WTC11 (cell line): ENCODE results near the gene MEIS2. TPM values are rescaled to one million over a fixed set of nuclear protein-coding genes. Genes with fewer than 3 reads are reported as not detected.

Source experiments
- ATAC-seq: fragments of 200-7000 bp; cut with Tn5 transposase; 2 replicates; pipeline ENCODE4 v1.10.0; 2021; ENCODE audit warnings: mild to moderate bottlenecking, moderate library complexity
- CTCF ChIA-PET: fragments of 300-600 bp; sonication (Branson Sonifier 250); formaldehyde crosslinking; loops from one replicate; lab custom pipeline; 2021; ENCODE audit warnings: antibody characterized with exemption; lab: Charles Lee
- POLR2A ChIA-PET: fragments of 350-600 bp; sonication (Branson Sonifier 250); formaldehyde crosslinking; loops from one replicate; lab custom pipeline; 2021; ENCODE audit warnings: antibody characterized with exemption; lab: Charles Lee
- DNase-seq: peaks from one replicate; pipeline ENCODE4 v3.0.0; 2021; ENCODE audit warnings: low spot score
- H3K27ac Mint-ChIP-seq: 2 replicates; pipeline ENCODE4 v1.8.0; 2021; ENCODE audit warnings: mixed read lengths
- H3K27me3 Mint-ChIP-seq: 2 replicates; pipeline ENCODE4 v1.8.0; 2021; ENCODE audit warnings: low read depth, mild to moderate bottlenecking, moderate library complexity, mixed read lengths
- H3K36me3 Mint-ChIP-seq: 2 replicates; pipeline ENCODE4 v1.8.0; 2021; ENCODE audit warnings: mixed read lengths
- H3K4me1 Mint-ChIP-seq: 2 replicates; pipeline ENCODE4 v1.8.0; 2022; ENCODE audit warnings: mixed read lengths
- H3K4me3 Mint-ChIP-seq: 2 replicates; pipeline ENCODE4 v1.8.0; 2021; ENCODE audit warnings: mild to moderate bottlenecking, moderate library complexity, mixed read lengths
- H3K9me3 Mint-ChIP-seq: 2 replicates; pipeline ENCODE4 v1.8.0; 2021; ENCODE audit warnings: mixed read lengths
- CREB1 ChIP-seq: sonication (generic); formaldehyde crosslinking; IDR thresholded peaks from 2 replicates; pipeline ENCODE4 v1.8.0; 2023; ENCODE audit warnings: mild to moderate bottlenecking, missing genetic modification reagents
- ELF4 ChIP-seq: sonication (generic); formaldehyde crosslinking; IDR thresholded peaks from 2 replicates; pipeline ENCODE4 v1.8.1; 2022; ENCODE audit warnings: low read depth, mild to moderate bottlenecking, moderate library complexity, missing genetic modification reagents
- ESRRA ChIP-seq: sonication (generic); formaldehyde crosslinking; IDR thresholded peaks from 2 replicates; pipeline ENCODE4 v1.8.1; 2022; ENCODE audit warnings: mild to moderate bottlenecking, missing genetic modification reagents, borderline replicate concordance
- HMGA2 ChIP-seq: fragments of 250-450 bp; sonication (Bioruptor Pico); IDR thresholded peaks from 2 replicates; pipeline ENCODE4 v1.4.0; 2021; ENCODE audit warnings: mild to moderate bottlenecking, moderate library complexity
- KAT7 ChIP-seq: sonication (generic); formaldehyde crosslinking; IDR thresholded peaks from 2 replicates; pipeline ENCODE4 v1.8.1; 2023; ENCODE audit warnings: missing genetic modification reagents, mild to moderate bottlenecking, borderline replicate concordance
- NFATC4 ChIP-seq: fragments of 250-450 bp; sonication (Bioruptor Pico); IDR thresholded peaks from 2 replicates; pipeline ENCODE4 v1.9.0; 2021; ENCODE audit warnings: mild to moderate bottlenecking
- NR3C1 ChIP-seq: sonication (generic); formaldehyde crosslinking; conservative IDR thresholded peaks from 2 replicates; pipeline ENCODE4 v1.8.1; 2023; ENCODE audit warnings: low read depth, mild to moderate bottlenecking, missing genetic modification reagents
- PRRX2 ChIP-seq: fragments of 250-450 bp; sonication (Bioruptor Pico); IDR thresholded peaks from 2 replicates; pipeline ENCODE4 v1.8.0; 2021; ENCODE audit warnings: mild to moderate bottlenecking
- ZNF317 ChIP-seq: sonication (generic); formaldehyde crosslinking; IDR thresholded peaks from 2 replicates; pipeline ENCODE4 v1.8.1; 2023; ENCODE audit warnings: low read depth, mild to moderate bottlenecking, moderate library complexity, missing genetic modification reagents, borderline replicate concordance
- total RNA-seq: library from RNA; stranded (reverse); gene quantifications from 3 replicates; pipeline ENCODE4 v1.2.3, GENCODE V29; 2021
- TF ChIP-seq, protein P1 (sequence below): sonication (generic); formaldehyde crosslinking; IDR thresholded peaks from 2 replicates; pipeline ENCODE4 v1.8.1; 2023; ENCODE audit warnings: mild to moderate bottlenecking, missing genetic modification reagents, moderate library complexity
- TF ChIP-seq, protein P2 (sequence below): fragments of 250-450 bp; sonication (Bioruptor Pico); IDR thresholded peaks from 2 replicates; pipeline ENCODE4 v2.1.2; 2022; ENCODE audit warnings: mild to moderate bottlenecking, moderate library complexity
- TF ChIP-seq, protein P3 (sequence below): sonication (generic); formaldehyde crosslinking; IDR thresholded peaks from 2 replicates; pipeline ENCODE4 v1.8.0; 2023; ENCODE audit warnings: missing genetic modification reagents
- TF ChIP-seq, protein P4 (sequence below): sonication (generic); formaldehyde crosslinking; IDR thresholded peaks from 2 replicates; pipeline ENCODE4 v1.8.1; 2023; ENCODE audit warnings: mild to moderate bottlenecking, missing genetic modification reagents, moderate library complexity
- TF ChIP-seq, protein P5 (sequence below): sonication (generic); formaldehyde crosslinking; IDR thresholded peaks from 2 replicates; pipeline ENCODE4 v1.8.0; 2022; ENCODE audit warnings: mild to moderate bottlenecking, missing genetic modification reagents
- TF ChIP-seq, protein P6 (sequence below): fragments of 250-450 bp; sonication (Bioruptor Pico); IDR thresholded peaks from 2 replicates; pipeline ENCODE4 v1.9.0; 2021; ENCODE audit warnings: mild to moderate bottlenecking
- TF ChIP-seq, protein P7 (sequence below): sonication (generic); formaldehyde crosslinking; IDR thresholded peaks from 2 replicates; pipeline ENCODE4 v1.8.1; 2023; ENCODE audit warnings: mild to moderate bottlenecking, moderate library complexity, missing genetic modification reagents
- TF ChIP-seq, protein P8 (sequence below): fragments of 250-450 bp; sonication (Bioruptor Pico); IDR thresholded peaks from 2 replicates; pipeline ENCODE4 v1.8.0; 2021; ENCODE audit warnings: mild to moderate bottlenecking
- TF ChIP-seq, protein P9 (sequence below): sonication (generic); formaldehyde crosslinking; IDR thresholded peaks from 2 replicates; pipeline ENCODE4 v1.8.1; 2023; ENCODE audit warnings: mild to moderate bottlenecking, missing genetic modification reagents

MEIS2 gene
- total RNA-seq, 1 experiment from 2014 or later, result 0.57 TPM

DNA sequence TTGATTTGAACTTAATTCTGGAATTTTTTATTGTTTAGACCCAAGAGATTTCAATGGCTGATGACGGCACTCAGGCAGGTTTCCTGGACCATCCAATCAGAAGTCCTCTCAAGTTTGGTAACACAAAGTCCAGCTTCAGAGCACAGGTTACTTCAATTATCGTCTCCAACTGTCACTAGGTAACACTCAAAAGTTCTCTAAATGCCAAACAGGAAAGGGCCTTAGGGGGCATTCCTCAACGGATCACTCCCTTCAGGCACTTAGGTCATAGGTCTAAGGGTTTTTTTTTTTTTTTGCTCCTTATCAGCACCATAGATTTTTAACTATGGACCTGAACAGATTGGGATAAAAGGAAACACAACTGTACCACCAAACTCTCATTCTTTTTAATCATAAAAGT is 85.8 kb downstream of the MEIS2 start:
- H3K36me3 Mint-ChIP-seq, result no peaks in the 10 kb centered on the region
- CTCF ChIA-PET, result no interaction called here
- ATAC-seq, result no peak
- TF ChIP-seq ESRRA (CRISPR knock-in tag) (no peak), NFATC4 (CRISPR knock-in tag) (no peak), HMGA2 (no peak)
- TF ChIP-seq, protein P1, sequence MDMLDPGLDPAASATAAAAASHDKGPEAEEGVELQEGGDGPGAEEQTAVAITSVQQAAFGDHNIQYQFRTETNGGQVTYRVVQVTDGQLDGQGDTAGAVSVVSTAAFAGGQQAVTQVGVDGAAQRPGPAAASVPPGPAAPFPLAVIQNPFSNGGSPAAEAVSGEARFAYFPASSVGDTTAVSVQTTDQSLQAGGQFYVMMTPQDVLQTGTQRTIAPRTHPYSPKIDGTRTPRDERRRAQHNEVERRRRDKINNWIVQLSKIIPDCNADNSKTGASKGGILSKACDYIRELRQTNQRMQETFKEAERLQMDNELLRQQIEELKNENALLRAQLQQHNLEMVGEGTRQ (CRISPR knock-in tag), result no peak
- TF ChIP-seq, protein P2, sequence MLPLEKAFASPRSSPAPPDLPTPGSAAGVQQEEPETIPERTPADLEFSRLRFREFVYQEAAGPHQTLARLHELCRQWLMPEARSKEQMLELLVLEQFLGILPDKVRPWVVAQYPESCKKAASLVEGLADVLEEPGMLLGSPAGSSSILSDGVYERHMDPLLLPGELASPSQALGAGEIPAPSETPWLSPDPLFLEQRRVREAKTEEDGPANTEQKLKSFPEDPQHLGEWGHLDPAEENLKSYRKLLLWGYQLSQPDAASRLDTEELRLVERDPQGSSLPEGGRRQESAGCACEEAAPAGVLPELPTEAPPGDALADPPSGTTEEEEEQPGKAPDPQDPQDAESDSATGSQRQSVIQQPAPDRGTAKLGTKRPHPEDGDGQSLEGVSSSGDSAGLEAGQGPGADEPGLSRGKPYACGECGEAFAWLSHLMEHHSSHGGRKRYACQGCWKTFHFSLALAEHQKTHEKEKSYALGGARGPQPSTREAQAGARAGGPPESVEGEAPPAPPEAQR (CRISPR knock-in tag), result no peak
- TF ChIP-seq, all 79 proteins: peak for 0
- Mint-ChIP-seq H3K9me3 (0 out of 2 replicates have a peak, but pooled peaks cover 2% of the 10 kb centered on the region), H3K27me3 (no peaks in the 10 kb centered on the region; the same call in 1 of the 2 replicates), H3K27ac (no peak overlapping the region), H3K4me3 (no peak overlapping the region), H3K4me1 (peaks cover 24% of the 10 kb centered on the region)
- POLR2A ChIA-PET, result no interaction called here
- DNase-seq, result no peak

DNA sequence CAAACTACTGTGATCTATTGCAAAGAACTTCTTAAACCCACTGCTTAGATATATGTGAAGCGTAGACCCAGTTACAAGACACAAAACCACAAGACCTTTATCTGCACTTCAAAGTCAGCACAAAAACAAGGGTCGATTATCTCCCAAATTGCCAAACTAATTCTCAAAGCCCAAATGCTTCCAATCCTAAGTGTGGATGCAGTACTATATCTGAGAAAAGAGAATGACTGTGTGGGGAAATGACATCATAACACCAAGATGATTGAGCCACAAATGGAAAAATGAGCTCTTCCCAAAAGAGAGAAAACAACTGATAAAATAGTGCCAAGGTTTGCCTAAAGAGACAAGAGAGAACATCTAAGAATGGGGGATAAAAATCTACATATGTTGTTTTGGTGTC is 86.2 kb downstream of the MEIS2 start:
- POLR2A ChIA-PET, result no interaction called here
- H3K27me3 Mint-ChIP-seq, result no peaks in the 10 kb centered on the region; the same call in 1 of the 2 replicates
- TF ChIP-seq, protein P3, sequence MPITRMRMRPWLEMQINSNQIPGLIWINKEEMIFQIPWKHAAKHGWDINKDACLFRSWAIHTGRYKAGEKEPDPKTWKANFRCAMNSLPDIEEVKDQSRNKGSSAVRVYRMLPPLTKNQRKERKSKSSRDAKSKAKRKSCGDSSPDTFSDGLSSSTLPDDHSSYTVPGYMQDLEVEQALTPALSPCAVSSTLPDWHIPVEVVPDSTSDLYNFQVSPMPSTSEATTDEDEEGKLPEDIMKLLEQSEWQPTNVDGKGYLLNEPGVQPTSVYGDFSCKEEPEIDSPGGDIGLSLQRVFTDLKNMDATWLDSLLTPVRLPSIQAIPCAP, result no peak
- TF ChIP-seq, protein P4, sequence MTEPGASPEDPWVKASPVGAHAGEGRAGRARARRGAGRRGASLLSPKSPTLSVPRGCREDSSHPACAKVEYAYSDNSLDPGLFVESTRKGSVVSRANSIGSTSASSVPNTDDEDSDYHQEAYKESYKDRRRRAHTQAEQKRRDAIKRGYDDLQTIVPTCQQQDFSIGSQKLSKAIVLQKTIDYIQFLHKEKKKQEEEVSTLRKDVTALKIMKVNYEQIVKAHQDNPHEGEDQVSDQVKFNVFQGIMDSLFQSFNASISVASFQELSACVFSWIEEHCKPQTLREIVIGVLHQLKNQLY (CRISPR knock-in tag), result no peak
- TF ChIP-seq, protein P5, sequence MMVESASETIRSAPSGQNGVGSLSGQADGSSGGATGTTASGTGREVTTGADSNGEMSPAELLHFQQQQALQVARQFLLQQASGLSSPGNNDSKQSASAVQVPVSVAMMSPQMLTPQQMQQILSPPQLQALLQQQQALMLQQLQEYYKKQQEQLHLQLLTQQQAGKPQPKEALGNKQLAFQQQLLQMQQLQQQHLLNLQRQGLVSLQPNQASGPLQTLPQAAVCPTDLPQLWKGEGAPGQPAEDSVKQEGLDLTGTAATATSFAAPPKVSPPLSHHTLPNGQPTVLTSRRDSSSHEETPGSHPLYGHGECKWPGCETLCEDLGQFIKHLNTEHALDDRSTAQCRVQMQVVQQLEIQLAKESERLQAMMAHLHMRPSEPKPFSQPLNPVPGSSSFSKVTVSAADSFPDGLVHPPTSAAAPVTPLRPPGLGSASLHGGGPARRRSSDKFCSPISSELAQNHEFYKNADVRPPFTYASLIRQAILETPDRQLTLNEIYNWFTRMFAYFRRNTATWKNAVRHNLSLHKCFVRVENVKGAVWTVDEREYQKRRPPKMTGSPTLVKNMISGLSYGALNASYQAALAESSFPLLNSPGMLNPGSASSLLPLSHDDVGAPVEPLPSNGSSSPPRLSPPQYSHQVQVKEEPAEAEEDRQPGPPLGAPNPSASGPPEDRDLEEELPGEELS (CRISPR knock-in tag), result no peak
- TF ChIP-seq, protein P6, sequence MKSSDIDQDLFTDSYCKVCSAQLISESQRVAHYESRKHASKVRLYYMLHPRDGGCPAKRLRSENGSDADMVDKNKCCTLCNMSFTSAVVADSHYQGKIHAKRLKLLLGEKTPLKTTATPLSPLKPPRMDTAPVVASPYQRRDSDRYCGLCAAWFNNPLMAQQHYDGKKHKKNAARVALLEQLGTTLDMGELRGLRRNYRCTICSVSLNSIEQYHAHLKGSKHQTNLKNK (CRISPR knock-in tag), result no peak
- TF ChIP-seq, protein P7, sequence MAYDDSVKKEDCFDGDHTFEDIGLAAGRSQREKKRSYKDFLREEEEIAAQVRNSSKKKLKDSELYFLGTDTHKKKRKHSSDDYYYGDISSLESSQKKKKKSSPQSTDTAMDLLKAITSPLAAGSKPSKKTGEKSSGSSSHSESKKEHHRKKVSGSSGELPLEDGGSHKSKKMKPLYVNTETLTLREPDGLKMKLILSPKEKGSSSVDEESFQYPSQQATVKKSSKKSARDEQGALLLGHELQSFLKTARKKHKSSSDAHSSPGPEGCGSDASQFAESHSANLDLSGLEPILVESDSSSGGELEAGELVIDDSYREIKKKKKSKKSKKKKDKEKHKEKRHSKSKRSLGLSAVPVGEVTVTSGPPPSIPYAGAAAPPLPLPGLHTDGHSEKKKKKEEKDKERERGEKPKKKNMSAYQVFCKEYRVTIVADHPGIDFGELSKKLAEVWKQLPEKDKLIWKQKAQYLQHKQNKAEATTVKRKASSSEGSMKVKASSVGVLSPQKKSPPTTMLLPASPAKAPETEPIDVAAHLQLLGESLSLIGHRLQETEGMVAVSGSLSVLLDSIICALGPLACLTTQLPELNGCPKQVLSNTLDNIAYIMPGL, result no peak
- TF ChIP-seq PRRX2 (CRISPR knock-in tag), result no peak
- CTCF ChIA-PET, result no interaction called here
- no peak overlapping the region for H3K27ac Mint-ChIP-seq
- H3K9me3 Mint-ChIP-seq, result 0 out of 2 replicates have a peak, but pooled peaks cover 6% of the 10 kb centered on the region
- H3K36me3 Mint-ChIP-seq, result no peaks in the 10 kb centered on the region
- H3K4me3 Mint-ChIP-seq, result no peak overlapping the region
- ATAC-seq, result no peak
- DNase-seq, result no peak
- peaks cover 21% of the 10 kb centered on the region for H3K4me1 Mint-ChIP-seq

DNA sequence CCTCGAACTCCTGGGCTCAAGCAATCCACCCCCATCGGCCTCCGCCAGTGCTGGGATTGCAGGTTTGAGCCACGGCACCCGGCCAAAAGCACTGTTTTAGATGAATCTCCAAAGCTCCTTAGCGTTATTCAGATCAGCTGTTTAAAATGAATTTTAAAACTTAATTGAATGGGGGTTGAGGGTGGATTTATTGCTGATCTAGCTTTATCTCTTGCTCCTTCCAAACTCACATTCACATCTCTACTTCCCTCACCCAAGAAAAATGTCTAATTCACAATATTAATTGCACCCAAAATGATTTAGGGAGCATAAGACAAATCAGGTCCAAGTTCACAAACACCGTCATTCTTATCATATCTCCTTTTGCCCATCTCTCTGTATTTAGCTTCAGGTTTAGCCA is 89.8 kb downstream of the MEIS2 start:
- POLR2A ChIA-PET, result no interaction called here
- CTCF ChIA-PET, result interaction anchor here (0.5 kb wide), 1 partner anchor 1726 kb away, joined by 3 read pairs; no protein-coding TSS in a partner anchor
- Mint-ChIP-seq H3K4me3 (no peak overlapping the region), H3K27me3 (no peaks in the 10 kb centered on the region; the same call in 1 of the 2 replicates), H3K27ac (no peak overlapping the region), H3K4me1 (peaks cover 24% of the 10 kb centered on the region), H3K36me3 (no peaks in the 10 kb centered on the region), H3K9me3 (0 out of 2 replicates have a peak, but pooled peaks cover 6% of the 10 kb centered on the region)
- DNase-seq (no peak), ATAC-seq (no peak)
- TF ChIP-seq, protein P6 (CRISPR knock-in tag), result no peak
- TF ChIP-seq CREB1 (CRISPR knock-in tag), result no peak
- no peak for TF ChIP-seq ELF4 (CRISPR knock-in tag)
- TF ChIP-seq ZNF317 (CRISPR knock-in tag), result no peak
- no peak for TF ChIP-seq KAT7 (CRISPR knock-in tag)
- no peak for TF ChIP-seq NR3C1 (CRISPR knock-in tag)
- TF ChIP-seq, protein P8, sequence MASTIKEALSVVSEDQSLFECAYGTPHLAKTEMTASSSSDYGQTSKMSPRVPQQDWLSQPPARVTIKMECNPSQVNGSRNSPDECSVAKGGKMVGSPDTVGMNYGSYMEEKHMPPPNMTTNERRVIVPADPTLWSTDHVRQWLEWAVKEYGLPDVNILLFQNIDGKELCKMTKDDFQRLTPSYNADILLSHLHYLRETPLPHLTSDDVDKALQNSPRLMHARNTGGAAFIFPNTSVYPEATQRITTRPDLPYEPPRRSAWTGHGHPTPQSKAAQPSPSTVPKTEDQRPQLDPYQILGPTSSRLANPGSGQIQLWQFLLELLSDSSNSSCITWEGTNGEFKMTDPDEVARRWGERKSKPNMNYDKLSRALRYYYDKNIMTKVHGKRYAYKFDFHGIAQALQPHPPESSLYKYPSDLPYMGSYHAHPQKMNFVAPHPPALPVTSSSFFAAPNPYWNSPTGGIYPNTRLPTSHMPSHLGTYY (CRISPR knock-in tag), result no peak
- TF ChIP-seq, protein P9, sequence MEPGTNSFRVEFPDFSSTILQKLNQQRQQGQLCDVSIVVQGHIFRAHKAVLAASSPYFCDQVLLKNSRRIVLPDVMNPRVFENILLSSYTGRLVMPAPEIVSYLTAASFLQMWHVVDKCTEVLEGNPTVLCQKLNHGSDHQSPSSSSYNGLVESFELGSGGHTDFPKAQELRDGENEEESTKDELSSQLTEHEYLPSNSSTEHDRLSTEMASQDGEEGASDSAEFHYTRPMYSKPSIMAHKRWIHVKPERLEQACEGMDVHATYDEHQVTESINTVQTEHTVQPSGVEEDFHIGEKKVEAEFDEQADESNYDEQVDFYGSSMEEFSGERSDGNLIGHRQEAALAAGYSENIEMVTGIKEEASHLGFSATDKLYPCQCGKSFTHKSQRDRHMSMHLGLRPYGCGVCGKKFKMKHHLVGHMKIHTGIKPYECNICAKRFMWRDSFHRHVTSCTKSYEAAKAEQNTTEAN (CRISPR knock-in tag), result no peak
